HL-60 (cell line): ENCODE measurements around the gene CDC25B.

Source experiments
- DNase-seq, 2 experiments: peaks; one replicate each; pipeline ENCODE4 v3.0.0-alpha.2; 2010 to 2020; ENCODE audit warnings: low read depth in 1 of 2, low spot score in 1 of 2
- H3K27ac ChIP-seq: fragments of 250-450 bp; sonication (Bioruptor Pico); replicated peaks from 2 replicates; pipeline ENCODE4 v1.5.1; 2020; ENCODE audit warnings: mild to moderate bottlenecking, moderate library complexity
- H3K27me3 ChIP-seq: fragments of 250-450 bp; sonication (Bioruptor Pico); 2 replicates; pipeline ENCODE4 v1.5.1; 2021; ENCODE audit warnings: mild to moderate bottlenecking, moderate library complexity; ENCODE audit not compliant: insufficient read depth, poor library complexity, severe bottlenecking
- H3K4me3 ChIP-seq: replicated peaks from 2 replicates; pipeline ENCODE4 v1.5.1; 2011; ENCODE audit warnings: mild to moderate bottlenecking, control low read depth, low read length; ENCODE audit not compliant: insufficient read depth
- CTCF ChIP-seq: IDR thresholded peaks from one replicate; pipeline ENCODE4 v1.5.1; 2011; ENCODE audit warnings: low read length, control low read depth, inconsistent platforms; ENCODE audit not compliant: insufficient read depth
- GABPA ChIP-seq: IDR thresholded peaks from 2 replicates; pipeline ENCODE4 v1.6.1; 2012; ENCODE audit warnings: low read depth
- POLR2AphosphoS5 ChIP-seq: IDR thresholded peaks from 2 replicates; pipeline ENCODE4 v1.6.1; 2012; ENCODE audit warnings: low read depth
- REST ChIP-seq: IDR thresholded peaks from 2 replicates; pipeline ENCODE4 v1.6.1; 2012; ENCODE audit warnings: low read depth; ENCODE audit not compliant: insufficient replicate concordance
- SPI1 ChIP-seq: IDR thresholded peaks from 2 replicates; pipeline ENCODE4 v1.6.1; 2012; ENCODE audit warnings: low read depth, mild to moderate bottlenecking, borderline replicate concordance

CDC25B gene

GRCh38 chr20:3784863-3785239, 11.3 kb upstream of the CDC25B start:
- Histone ChIP-seq H3K4me3 (no peak overlapping the region), H3K27ac (no peak overlapping the region)
- DNase-seq, result no peak

GRCh38 chr20:3785240-3786125, 10.6 kb upstream of the CDC25B start:
- peak overlapping the region; percentile 46 for H3K4me3 ChIP-seq
- no peaks in the 10 kb centered on the region for H3K27me3 ChIP-seq
- no peak overlapping the region for H3K27ac ChIP-seq
- DNase-seq, result no peak
- TF ChIP-seq POLR2AphosphoS5 (0 out of 2 replicates have a peak, but pooled peaks have one; percentile 17), CTCF (no peak), REST (no peak), SPI1 (no peak), GABPA (no peak)

More at GRCh38 chr20:3784863-3785239, 11.3 kb upstream of the CDC25B start:
- H3K27me3 ChIP-seq, result peaks cover 3% of the 10 kb centered on the region
- TF ChIP-seq POLR2AphosphoS5 (peak; percentile 46; the same call in 1 of the 2 replicates), GABPA (no peak)

- peak overlapping the region; percentile 46 for H3K4me3 ChIP-seq
- no peak for TF ChIP-seq POLR2AphosphoS5
- TF ChIP-seq GABPA, result no peak
- TF ChIP-seq SPI1, result no peak
- TF ChIP-seq CTCF, result no peak
- TF ChIP-seq REST, result no peak
- H3K27me3 ChIP-seq, result no peaks in the 10 kb centered on the region
- no peak overlapping the region; the same call in 1 of the 2 replicates for H3K27ac ChIP-seq
- DNase-seq, result no peak
Measured at GRCh38 chr20:3786126-3786484, 10.0 kb upstream of the CDC25B start.

GRCh38 chr20:3786665-3787323, 9.3 kb upstream of the CDC25B start, which contains the start of gene CENPB:
Gene CENPB, minus strand, starts transcription at chr20:3786740. Its CDS starts 257 bp downstream, at chr20:3786483.
- DNase-seq, result peak; percentile 79 to 83
- TF ChIP-seq POLR2AphosphoS5 (no peak), CTCF (peak; percentile 22), GABPA (no peak), REST (peak; percentile 88), SPI1 (no peak)
- Histone ChIP-seq H3K27me3 (no peaks in the 10 kb centered on the region), H3K27ac (no peak within 1 kb of the TSS; the same call in 1 of the 2 replicates), H3K4me3 (peak within 1 kb of the TSS; percentile 46)
